SU-DHL-6 (cell line): ENCODE results near the gene ARHGEF39.

Experiments used
- EZH2phosphoT487 ChIP-seq: fragments of 200-600 bp; sonication (generic), shearing (Covaris generic); conservative IDR thresholded peaks from 2 replicates; pipeline ENCODE4 v1.6.1; 2018; ENCODE audit warnings: mild to moderate bottlenecking, antibody characterized with exemption, low read length, moderate library complexity, mixed read lengths
- TF ChIP-seq, protein P1 (sequence below): fragments of 200-600 bp; sonication (generic); IDR thresholded peaks from one replicate; pipeline ENCODE4 v1.5.1; 2017; ENCODE audit warnings: antibody characterized with exemption, mild to moderate bottlenecking, low read length, moderate library complexity; ENCODE audit not compliant: insufficient read depth, poor library complexity, severe bottlenecking

DNA sequence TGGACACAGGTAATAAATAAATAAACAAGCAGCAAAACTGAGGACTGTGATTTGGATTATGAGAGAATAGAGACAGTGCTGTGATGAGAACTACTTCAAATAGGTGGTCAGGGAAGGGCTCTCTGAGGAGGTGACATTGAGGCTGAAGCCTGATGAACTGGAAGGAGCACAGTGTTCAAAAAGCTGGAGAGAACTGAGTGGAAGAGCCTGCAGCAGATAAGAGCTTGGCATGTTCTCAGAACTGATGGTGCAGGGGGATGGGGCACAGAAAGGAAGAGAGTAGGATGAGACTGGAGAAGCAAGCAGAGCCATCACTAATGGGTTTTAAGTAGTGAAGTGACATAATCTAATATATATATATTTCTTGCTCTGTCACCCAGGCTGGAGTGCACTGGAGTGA is 35.9 kb upstream of the ARHGEF39 start:
- TF ChIP-seq, protein P1, sequence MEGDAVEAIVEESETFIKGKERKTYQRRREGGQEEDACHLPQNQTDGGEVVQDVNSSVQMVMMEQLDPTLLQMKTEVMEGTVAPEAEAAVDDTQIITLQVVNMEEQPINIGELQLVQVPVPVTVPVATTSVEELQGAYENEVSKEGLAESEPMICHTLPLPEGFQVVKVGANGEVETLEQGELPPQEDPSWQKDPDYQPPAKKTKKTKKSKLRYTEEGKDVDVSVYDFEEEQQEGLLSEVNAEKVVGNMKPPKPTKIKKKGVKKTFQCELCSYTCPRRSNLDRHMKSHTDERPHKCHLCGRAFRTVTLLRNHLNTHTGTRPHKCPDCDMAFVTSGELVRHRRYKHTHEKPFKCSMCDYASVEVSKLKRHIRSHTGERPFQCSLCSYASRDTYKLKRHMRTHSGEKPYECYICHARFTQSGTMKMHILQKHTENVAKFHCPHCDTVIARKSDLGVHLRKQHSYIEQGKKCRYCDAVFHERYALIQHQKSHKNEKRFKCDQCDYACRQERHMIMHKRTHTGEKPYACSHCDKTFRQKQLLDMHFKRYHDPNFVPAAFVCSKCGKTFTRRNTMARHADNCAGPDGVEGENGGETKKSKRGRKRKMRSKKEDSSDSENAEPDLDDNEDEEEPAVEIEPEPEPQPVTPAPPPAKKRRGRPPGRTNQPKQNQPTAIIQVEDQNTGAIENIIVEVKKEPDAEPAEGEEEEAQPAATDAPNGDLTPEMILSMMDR = no peak
- no peak for TF ChIP-seq EZH2phosphoT487
